ENCODE data around the gene CRYGD. TPM values are rescaled to one million over a fixed set of nuclear protein-coding genes. Genes with fewer than 3 reads are reported as not detected.

Gene CRYGD
- total and polyA plus RNA-seq, 9 of the 15 experiments (the other 6 are each of a cell fraction or from before 2014, with no cell fraction given): not detected

DNA sequence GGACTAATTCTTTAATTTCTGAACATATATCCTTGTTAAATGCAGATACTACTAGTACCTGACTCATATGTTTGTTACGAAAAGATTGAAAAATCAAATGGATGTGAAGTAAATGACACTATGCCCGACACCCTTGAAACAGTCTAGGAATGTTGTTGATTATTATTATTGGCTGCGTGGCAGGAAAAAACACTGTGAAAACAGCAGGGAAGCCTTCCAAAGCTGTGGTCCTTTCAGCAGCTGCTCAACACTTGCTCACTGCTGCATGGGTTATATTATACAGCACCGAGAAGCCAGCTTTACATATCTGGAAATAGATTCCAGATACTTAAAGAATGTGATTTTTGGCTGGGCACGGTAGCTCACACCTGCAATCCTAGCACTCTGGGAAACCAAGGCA lies 26.5 kb downstream of the CRYGD start:
- DNase-seq (ENCODE audit: extremely low read depth in 1 of 4, low spot score in 3 of 4) (no peak), FAIRE-seq (no peak), ATAC-seq (no peak)
- no peak overlapping the region for H3K9ac ChIP-seq (ENCODE audit: insufficient read depth in 1 of 2, low read depth in 2 of 2, low read length in 2 of 2)
- H3K9me3 ChIP-seq (replicated peaks; ENCODE audit: control insufficient read depth, insufficient read depth, low read depth, low read length): no peaks in the 10 kb centered on the region
- TF ChIP-seq NR2F6 (CRISPR knock-in tag; IDR thresholded peaks at IDR 0.05) (no peak), KHSRP (IDR thresholded peaks at IDR 0.05) (no peak), HDGF (IDR thresholded peaks at IDR 0.05) (no peak), PHF21A (IDR thresholded peaks at IDR 0.05; ENCODE audit: borderline replicate concordance, low read depth) (no peak), COPS2 (conservative IDR thresholded peaks at IDR 0.05) (no peak), SMAD4 (CRISPR knock-in tag; conservative IDR thresholded peaks at IDR 0.05) (no peak), EHMT2 (IDR thresholded peaks at IDR 0.05) (no peak), POU5F1 (IDR thresholded peaks at IDR 0.05; ENCODE audit: borderline replicate concordance, low read depth, low read length, partially characterized antibody) (no peak), ETV6 (IDR thresholded peaks at IDR 0.05; ENCODE audit: borderline replicate concordance in 1 of 2, low read depth in 2 of 2, low read length in 1 of 2) (no peak), ETV6 (CRISPR knock-in tag; IDR thresholded peaks at IDR 0.05; ENCODE audit: borderline replicate concordance) (no peak), ZBED1 (IDR thresholded peaks at IDR 0.05) (no peak)
- TF ChIP-seq, protein P1, sequence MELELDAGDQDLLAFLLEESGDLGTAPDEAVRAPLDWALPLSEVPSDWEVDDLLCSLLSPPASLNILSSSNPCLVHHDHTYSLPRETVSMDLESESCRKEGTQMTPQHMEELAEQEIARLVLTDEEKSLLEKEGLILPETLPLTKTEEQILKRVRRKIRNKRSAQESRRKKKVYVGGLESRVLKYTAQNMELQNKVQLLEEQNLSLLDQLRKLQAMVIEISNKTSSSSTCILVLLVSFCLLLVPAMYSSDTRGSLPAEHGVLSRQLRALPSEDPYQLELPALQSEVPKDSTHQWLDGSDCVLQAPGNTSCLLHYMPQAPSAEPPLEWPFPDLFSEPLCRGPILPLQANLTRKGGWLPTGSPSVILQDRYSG (tag; conservative IDR thresholded peaks at IDR 0.05; ENCODE audit: low read depth): no peak
- WGBS (ENCODE audit: insufficient coverage, low coverage, missing lambda C conversion rate): 3% methylated on average over 5 of the region's 5 CpGs
- no peak overlapping the region for H2AFZ ChIP-seq (ENCODE audit: low read depth, low read length)
- H3K9me1 ChIP-seq (ENCODE audit: control insufficient read depth, insufficient read depth, low read length): no peaks in the 10 kb centered on the region
- CTCF ChIA-PET (ENCODE audit: low intra/inter-chr PET ratio): no interaction called here
- in situ Hi-C loops (cut with MboI): no loop called here
- H4K20me1 ChIP-seq (replicated peaks; ENCODE audit: control insufficient read depth, insufficient read depth, low read length): no peaks in the 10 kb centered on the region
- POLR2A ChIA-PET: no interaction called here
- no peak overlapping the region for H3K27ac ChIP-seq (ENCODE audit: extremely low read depth, low read depth, low read length)
- H3K4me3 ChIP-seq: no peak overlapping the region
- H3K4me2 ChIP-seq (ENCODE audit: insufficient read depth, low read length): no peak overlapping the region
- H3K4me1 ChIP-seq (replicated peaks in 1 of 2; ENCODE audit: control insufficient read depth in 2 of 2, insufficient read depth in 2 of 2, low read length in 2 of 2): no peaks in the 10 kb centered on the region
- 0 out of 5 replicates have a peak, but pooled peaks cover 0 to 6% of the 10 kb centered on the region in 2 experiments for H3K27me3 ChIP-seq (ENCODE audit: control insufficient read depth in 2 of 2, insufficient read depth in 2 of 2, low read length in 2 of 2)
- intact Hi-C loops (cut with micrococcal nuclease): no loop called here
- H3K79me2 ChIP-seq (ENCODE audit: control insufficient read depth, insufficient read depth, low read length): no peaks in the 10 kb centered on the region
- BruUV-seq (replicated peaks): no TSS peak
- no peaks in the 10 kb centered on the region for H3K36me3 ChIP-seq (ENCODE audit: control insufficient read depth, insufficient read depth, low read length)

Measured in K562 (cell line).